ENCODE data around the gene ENPP7.
"Not testable (repeated sequence)": the region's sequence is repeated elsewhere in the genome, so short reads cannot be mapped to it uniquely, and the experiment has no call there.

ENPP7 gene

DNA sequence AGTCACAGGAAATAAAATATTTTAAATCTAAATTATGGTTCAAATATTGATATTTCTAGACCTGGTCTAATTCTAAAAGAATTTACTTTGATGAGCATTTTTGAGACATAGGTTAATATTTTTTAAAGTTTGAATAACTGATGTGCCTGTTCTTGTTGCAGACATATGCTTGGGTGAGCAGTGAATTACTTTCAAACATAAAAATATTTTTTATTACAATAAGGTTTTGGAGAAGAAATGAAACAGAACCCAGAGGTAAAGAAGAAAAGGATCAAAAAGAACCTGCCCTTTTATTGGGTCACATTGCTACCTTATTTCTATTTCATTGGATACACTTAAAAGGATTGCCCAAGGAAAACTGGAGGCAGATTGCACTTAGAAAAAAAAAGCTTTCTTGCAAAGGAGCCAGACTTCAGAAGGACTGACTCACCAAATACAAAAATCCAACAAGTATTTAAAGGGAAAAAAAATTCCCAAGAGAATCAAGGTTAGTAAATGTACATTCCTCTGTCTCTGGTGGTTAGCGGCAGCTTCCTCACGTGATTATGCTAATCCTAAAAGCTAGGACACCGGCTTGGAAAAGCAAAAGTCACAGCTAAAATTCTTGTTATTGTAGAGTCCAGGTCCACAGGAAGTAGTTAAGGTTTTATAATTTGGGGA is 18.5 kb downstream of the ENPP7 start:
- H3K9me3 ChIP-seq (ENCODE audit: control insufficient read depth, low read length): no peaks in the 10 kb centered on the region
- WGBS, 2 experiments: 36 to 39% methylated on average over 3 of the region's 3 CpGs
- no peak overlapping the region for H3K4me3 ChIP-seq (ENCODE audit: insufficient read depth, low read depth, low read length)
- peaks cover 45% of the 10 kb centered on the region for H3K27me3 ChIP-seq (ENCODE audit: control insufficient read depth, insufficient read depth, low read length, poor library complexity, severe bottlenecking)
- peaks cover 19% of the 10 kb centered on the region for H3K4me1 ChIP-seq (ENCODE audit: control insufficient read depth, insufficient read depth, low read length)
- H3K36me3 ChIP-seq (ENCODE audit: control insufficient read depth, insufficient read depth, low read length): no peaks in the 10 kb centered on the region
- H3K27ac ChIP-seq (ENCODE audit: insufficient read depth, low read depth, low read length, poor library complexity, severe bottlenecking): no peak overlapping the region

DNA sequence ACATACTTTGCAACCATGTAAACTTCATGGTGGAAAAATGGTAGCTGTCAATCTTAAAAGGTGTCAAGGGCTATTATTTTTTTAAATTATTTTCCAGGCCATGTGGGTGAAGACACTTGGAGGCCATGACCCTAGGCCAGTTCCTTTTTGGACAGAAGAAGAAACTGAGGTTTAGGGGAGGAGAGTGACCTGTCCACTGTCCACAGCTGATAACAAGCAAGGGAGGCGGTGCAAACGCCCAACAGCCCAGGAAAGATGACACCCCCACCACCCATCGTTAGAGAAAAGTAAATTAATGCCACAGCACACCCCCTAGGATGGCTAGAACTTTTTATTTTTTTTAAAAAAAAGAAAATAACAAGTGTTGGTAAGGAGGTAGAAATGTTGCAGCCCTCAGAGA is 19.2 kb downstream of the ENPP7 start:
- Histone ChIP-seq H3K36me3 (ENCODE audit: control insufficient read depth, insufficient read depth, low read length) (no peaks in the 10 kb centered on the region), H3K4me3 (ENCODE audit: insufficient read depth, low read depth, low read length) (no peak overlapping the region), H3K27me3 (ENCODE audit: control insufficient read depth, insufficient read depth, low read length, poor library complexity, severe bottlenecking) (peaks cover 45% of the 10 kb centered on the region), H3K4me1 (ENCODE audit: control insufficient read depth, insufficient read depth, low read length) (peaks cover 19% of the 10 kb centered on the region), H3K27ac (ENCODE audit: insufficient read depth, low read depth, low read length, poor library complexity, severe bottlenecking) (no peak overlapping the region), H3K9me3 (ENCODE audit: control insufficient read depth, low read length) (no peaks in the 10 kb centered on the region)
- WGBS, 2 experiments: 70 to 71% methylated on average over 2 to 3 of the region's 3 CpGs

DNA sequence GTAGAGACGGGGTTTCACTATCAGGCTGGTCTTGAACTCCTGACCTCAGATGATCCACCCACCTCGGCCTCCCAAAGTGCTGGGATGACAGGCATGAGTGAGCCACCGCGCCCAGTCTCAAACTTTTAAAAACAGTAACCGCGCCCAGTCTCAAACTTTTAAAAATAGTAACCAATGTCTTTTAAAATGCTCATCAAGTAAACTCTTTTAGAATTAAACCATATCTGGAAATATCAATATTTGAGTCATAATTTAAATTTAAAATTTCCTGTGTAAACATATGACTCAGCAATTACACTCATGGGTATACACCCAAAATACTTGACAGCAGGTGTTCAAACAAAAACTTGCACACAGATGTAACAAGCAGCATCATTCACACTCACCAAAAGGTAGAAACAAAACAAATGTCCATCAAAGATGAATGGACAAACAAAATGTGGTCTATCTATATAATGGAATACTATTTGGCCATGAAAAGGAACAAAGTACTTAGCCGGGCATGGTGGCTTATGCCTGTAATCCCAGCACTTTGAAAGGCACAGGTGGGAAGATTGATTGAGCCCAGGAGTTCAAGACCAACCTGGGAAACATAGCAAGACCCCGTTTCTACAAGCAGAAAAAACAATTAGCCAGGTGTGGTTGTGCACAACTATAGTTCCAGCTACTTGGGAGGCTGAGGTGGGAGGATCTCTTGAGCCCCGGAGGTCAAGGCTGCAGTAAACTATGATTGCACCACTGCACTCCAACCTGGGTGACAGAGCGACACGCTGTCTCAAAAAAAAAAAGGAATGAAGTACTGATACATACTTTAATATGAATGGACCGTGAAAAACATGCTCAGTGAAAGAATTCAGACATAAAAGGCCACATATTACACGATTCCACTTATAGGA is 20.2 kb downstream of the ENPP7 start:
- Histone ChIP-seq H3K9me3 (ENCODE audit: control insufficient read depth, low read length) (no peaks in the 10 kb centered on the region), H3K27ac (ENCODE audit: insufficient read depth, low read depth, low read length, poor library complexity, severe bottlenecking) (no peak overlapping the region), H3K36me3 (ENCODE audit: control insufficient read depth, insufficient read depth, low read length) (no peaks in the 10 kb centered on the region), H3K27me3 (ENCODE audit: control insufficient read depth, insufficient read depth, low read length, poor library complexity, severe bottlenecking) (peaks cover 45% of the 10 kb centered on the region), H3K4me1 (ENCODE audit: control insufficient read depth, insufficient read depth, low read length) (peaks cover 19% of the 10 kb centered on the region), H3K4me3 (ENCODE audit: insufficient read depth, low read depth, low read length) (no peak overlapping the region)
- WGBS, 2 experiments: 90 to 92% methylated on average over 11 to 13 of the region's 13 CpGs

DNA sequence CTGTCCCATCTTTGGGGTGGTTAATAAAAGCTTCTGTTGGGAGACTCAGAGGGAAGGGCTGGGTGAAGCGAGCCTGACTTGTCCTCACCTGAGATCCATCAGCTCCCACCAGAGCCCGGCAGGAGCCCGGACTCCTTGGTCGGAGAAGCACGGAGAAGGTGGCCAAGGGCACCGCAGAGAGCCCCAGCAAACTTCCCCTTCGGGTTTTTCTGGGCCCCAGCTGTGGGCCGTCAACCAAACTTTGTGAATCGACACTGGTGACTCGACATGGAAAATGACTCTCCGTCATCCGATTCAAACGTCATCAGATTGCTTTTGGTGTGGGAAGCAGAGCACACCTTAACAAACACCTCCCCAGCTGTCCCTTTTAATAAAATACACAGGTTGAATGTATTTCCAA is 21.4 kb downstream of the ENPP7 start:
- 89% methylated on average over 13 of the region's 13 CpGs for WGBS, 2 experiments
- H3K27ac ChIP-seq (ENCODE audit: insufficient read depth, low read depth, low read length, poor library complexity, severe bottlenecking): no peak overlapping the region
- no peaks in the 10 kb centered on the region for H3K36me3 ChIP-seq (ENCODE audit: control insufficient read depth, insufficient read depth, low read length)
- H3K4me3 ChIP-seq (ENCODE audit: insufficient read depth, low read depth, low read length): no peak overlapping the region
- H3K27me3 ChIP-seq (ENCODE audit: control insufficient read depth, insufficient read depth, low read length, poor library complexity, severe bottlenecking): peaks cover 34% of the 10 kb centered on the region
- peaks cover 9% of the 10 kb centered on the region for H3K4me1 ChIP-seq (ENCODE audit: control insufficient read depth, insufficient read depth, low read length)
- no peaks in the 10 kb centered on the region for H3K9me3 ChIP-seq (ENCODE audit: control insufficient read depth, low read length)

DNA sequence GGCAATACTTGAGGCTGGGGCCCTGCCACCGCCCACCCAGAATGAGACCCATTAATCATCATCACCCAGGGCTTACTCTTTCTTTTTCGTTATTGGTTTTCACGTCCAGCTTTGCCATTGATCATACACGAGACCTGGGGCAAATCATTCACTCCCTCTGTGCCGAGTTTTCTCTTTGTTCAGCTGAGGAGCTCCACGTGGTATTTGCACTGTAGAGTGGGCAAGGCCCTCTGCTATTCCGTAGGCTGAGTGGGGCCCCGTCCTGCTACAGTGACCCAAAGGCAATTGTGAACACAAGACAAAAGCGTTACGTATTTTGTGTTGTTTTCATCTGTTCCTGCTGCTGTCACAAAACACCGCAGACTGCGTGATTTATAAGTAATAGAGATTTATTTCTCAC is 23.6 kb downstream of the ENPP7 start:
- H3K27ac ChIP-seq (ENCODE audit: insufficient read depth, low read depth, low read length, poor library complexity, severe bottlenecking): no peak overlapping the region
- WGBS, 2 experiments: 83 to 87% methylated on average over 12 of the region's 12 CpGs
- no peak overlapping the region for H3K4me3 ChIP-seq (ENCODE audit: insufficient read depth, low read depth, low read length)

DNA sequence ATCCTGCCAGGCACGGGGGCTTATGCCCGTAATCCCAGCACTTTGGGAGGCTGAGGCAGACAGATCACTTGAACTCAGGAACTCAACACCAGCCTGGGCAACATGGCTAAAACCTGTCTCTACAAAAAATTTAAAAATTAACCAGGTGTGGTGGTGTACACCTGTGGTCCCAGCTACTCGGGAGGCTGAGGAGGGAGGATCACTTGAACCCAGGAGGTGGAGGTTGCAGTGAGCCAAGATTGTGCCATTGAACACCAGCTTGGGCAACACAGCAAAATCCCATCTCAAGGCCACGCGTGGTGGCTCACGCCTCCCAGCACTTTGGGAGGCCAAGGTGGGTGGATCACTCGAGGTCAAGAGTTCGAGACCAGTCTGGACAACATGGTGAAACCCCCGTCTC is 24.2 kb downstream of the ENPP7 start:
- not testable (repeated sequence) for H3K4me3 ChIP-seq (ENCODE audit: insufficient read depth, low read depth, low read length); H3K4me1 ChIP-seq (ENCODE audit: control insufficient read depth, insufficient read depth, low read length); H3K27ac ChIP-seq (ENCODE audit: insufficient read depth, low read depth, low read length, poor library complexity, severe bottlenecking); H3K36me3 ChIP-seq (ENCODE audit: control insufficient read depth, insufficient read depth, low read length); H3K27me3 ChIP-seq (ENCODE audit: control insufficient read depth, insufficient read depth, low read length, poor library complexity, severe bottlenecking); H3K9me3 ChIP-seq (ENCODE audit: control insufficient read depth, low read length)
- 90 to 95% methylated on average over 9 of the region's 9 CpGs for WGBS, 2 experiments

More for the DNA sequence above, 23.6 kb downstream of the ENPP7 start:
- H3K4me1 ChIP-seq (ENCODE audit: control insufficient read depth, insufficient read depth, low read length): no peaks in the 10 kb centered on the region
- no peaks in the 10 kb centered on the region for H3K9me3 ChIP-seq (ENCODE audit: control insufficient read depth, low read length)
- no peaks in the 10 kb centered on the region for H3K36me3 ChIP-seq (ENCODE audit: control insufficient read depth, insufficient read depth, low read length)
- peaks cover 12% of the 10 kb centered on the region for H3K27me3 ChIP-seq (ENCODE audit: control insufficient read depth, insufficient read depth, low read length, poor library complexity, severe bottlenecking)

DNA sequence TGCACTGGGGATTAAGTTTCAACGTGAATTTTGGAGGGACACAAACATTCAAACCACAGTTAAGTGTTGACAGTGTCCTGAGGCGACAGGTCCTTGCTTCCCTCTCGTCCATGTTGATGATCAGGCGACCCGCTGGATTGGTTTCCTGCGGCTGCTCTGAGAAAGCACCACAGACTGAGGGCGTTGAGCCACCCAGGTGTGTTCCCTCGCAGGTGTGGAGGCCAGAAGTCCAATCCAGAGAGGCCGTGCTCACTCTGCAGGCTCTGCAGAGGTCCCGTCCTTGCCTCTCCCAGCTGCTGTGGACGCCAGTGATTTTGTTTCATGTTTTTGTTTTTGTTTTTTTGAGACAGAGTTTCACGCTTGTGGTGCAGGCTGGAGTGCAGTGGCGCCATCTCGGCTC is 24.8 kb downstream of the ENPP7 start:
- no peak overlapping the region for H3K4me3 ChIP-seq (ENCODE audit: insufficient read depth, low read depth, low read length)
- no peaks in the 10 kb centered on the region for H3K36me3 ChIP-seq (ENCODE audit: control insufficient read depth, insufficient read depth, low read length)
- 92 to 93% methylated on average over 14 of the region's 14 CpGs for WGBS, 2 experiments

DNA sequence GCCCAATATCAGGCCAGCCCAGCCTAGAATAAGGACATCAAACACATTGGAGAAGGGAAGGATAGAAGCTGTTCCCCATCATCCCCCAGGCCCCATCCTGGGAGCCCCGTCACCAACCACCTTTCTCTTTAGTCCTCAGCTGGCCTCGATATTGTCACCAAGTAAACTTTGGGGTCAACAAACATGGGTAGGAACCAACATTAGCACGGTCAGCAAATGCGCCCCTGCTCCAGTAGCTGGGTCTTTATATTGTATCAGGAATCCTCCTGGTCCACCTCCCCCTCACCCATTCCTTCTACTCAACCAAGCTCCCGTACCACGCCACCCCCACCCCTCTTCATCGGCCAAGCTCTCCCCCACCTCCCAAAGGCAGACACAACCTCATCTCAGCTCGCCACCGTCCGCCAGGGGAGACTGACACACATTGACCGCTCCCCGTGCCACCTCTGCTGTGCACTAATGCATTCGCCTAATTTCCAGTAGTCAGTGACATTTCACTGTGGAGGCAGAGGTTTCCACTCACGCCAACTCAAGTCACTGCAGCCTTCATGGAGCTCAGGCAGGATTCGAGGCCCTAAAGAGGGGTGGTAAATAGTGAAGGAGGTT is 26.5 kb downstream of the ENPP7 start:
- Histone ChIP-seq H3K4me1 (ENCODE audit: control insufficient read depth, insufficient read depth, low read length) (no peaks in the 10 kb centered on the region), H3K36me3 (ENCODE audit: control insufficient read depth, insufficient read depth, low read length) (no peaks in the 10 kb centered on the region), H3K27ac (ENCODE audit: insufficient read depth, low read depth, low read length, poor library complexity, severe bottlenecking) (no peak overlapping the region), H3K27me3 (ENCODE audit: control insufficient read depth, insufficient read depth, low read length, poor library complexity, severe bottlenecking) (no peaks in the 10 kb centered on the region), H3K9me3 (ENCODE audit: control insufficient read depth, low read length) (no peaks in the 10 kb centered on the region), H3K4me3 (ENCODE audit: insufficient read depth, low read depth, low read length) (no peak overlapping the region)
- WGBS, 2 experiments: 95 to 96% methylated on average over 15 of the region's 15 CpGs

More for the DNA sequence above, 24.8 kb downstream of the ENPP7 start:
- no peaks in the 10 kb centered on the region for H3K27me3 ChIP-seq (ENCODE audit: control insufficient read depth, insufficient read depth, low read length, poor library complexity, severe bottlenecking)
- no peak overlapping the region for H3K27ac ChIP-seq (ENCODE audit: insufficient read depth, low read depth, low read length, poor library complexity, severe bottlenecking)
- H3K4me1 ChIP-seq (ENCODE audit: control insufficient read depth, insufficient read depth, low read length): no peaks in the 10 kb centered on the region
- no peaks in the 10 kb centered on the region for H3K9me3 ChIP-seq (ENCODE audit: control insufficient read depth, low read length)

DNA sequence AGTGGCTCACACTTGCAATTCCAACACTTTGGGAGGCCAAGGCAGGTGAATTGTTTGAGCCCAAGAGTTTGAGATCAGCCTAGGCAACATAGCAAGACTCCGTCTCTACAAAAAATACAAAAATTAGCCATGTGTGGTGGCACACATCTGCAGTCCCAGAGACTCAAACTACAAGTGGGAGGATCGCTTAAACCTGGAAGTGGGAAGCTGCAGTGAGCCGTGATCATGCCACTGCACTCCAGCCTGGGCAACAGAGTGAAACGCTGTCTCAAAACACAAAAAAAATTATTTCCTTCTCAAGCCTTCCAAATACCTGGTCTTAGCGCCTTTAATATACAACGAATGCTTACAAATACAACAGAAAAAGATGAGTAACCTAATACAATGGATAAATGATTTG is 27.5 kb downstream of the ENPP7 start:
- Histone ChIP-seq H3K36me3 (ENCODE audit: control insufficient read depth, insufficient read depth, low read length) (no peaks in the 10 kb centered on the region), H3K4me3 (ENCODE audit: insufficient read depth, low read depth, low read length) (no peak overlapping the region), H3K27me3 (ENCODE audit: control insufficient read depth, insufficient read depth, low read length, poor library complexity, severe bottlenecking) (no peaks in the 10 kb centered on the region), H3K9me3 (ENCODE audit: control insufficient read depth, low read length) (no peaks in the 10 kb centered on the region), H3K27ac (ENCODE audit: insufficient read depth, low read depth, low read length, poor library complexity, severe bottlenecking) (no peak overlapping the region), H3K4me1 (ENCODE audit: control insufficient read depth, insufficient read depth, low read length) (no peaks in the 10 kb centered on the region)
- 87 to 92% methylated on average over 4 to 6 of the region's 6 CpGs for WGBS, 2 experiments

DNA sequence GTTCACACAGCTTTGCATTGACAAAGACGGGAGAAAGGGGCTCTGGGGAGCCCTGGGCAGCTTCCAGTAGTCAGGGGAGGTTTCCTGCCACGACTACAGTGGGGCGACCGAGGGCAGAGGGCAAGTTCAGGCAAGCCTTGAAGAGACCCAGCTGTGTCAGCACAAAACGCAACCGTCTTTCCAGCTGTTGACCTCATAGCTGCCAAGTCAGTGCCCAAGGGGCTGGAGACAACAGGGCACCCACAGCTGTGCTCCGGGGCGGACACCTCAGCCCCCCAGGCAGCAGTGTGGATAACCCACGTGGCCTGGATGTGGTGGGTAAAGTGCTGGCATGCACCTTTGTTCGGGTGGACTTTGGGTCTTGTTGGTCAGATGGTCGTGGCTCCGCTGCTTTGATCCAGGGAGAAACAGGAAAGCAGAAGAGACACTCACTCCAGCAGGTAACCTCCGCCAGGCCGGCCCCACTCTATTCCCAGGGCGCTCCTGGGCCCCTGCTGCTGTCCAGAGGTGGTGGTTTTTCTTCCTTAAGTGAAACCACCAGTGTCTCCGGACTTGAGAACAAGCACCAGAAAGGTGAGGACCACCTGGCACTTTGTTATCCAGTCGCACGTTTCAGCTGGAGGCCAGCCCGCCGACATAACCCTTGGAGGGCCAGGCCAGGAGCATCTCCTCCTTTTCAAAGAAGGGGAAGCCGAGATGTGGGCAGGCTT is 29.6 kb downstream of the ENPP7 start:
- no peaks in the 10 kb centered on the region for H3K9me3 ChIP-seq (ENCODE audit: control insufficient read depth, low read length)
- H3K4me1 ChIP-seq (ENCODE audit: control insufficient read depth, insufficient read depth, low read length): no peaks in the 10 kb centered on the region
- no peak overlapping the region for H3K27ac ChIP-seq (ENCODE audit: insufficient read depth, low read depth, low read length, poor library complexity, severe bottlenecking)
- WGBS, 2 experiments: 93 to 94% methylated on average over 21 of the region's 21 CpGs
- H3K27me3 ChIP-seq (ENCODE audit: control insufficient read depth, insufficient read depth, low read length, poor library complexity, severe bottlenecking): no peaks in the 10 kb centered on the region
- H3K36me3 ChIP-seq (ENCODE audit: control insufficient read depth, insufficient read depth, low read length): no peaks in the 10 kb centered on the region
- H3K4me3 ChIP-seq (ENCODE audit: insufficient read depth, low read depth, low read length): no peak overlapping the region
